HG02588 (cell line): ENCODE measurements around the gene HEXIM2.

Source experiments
- ATAC-seq: cut with Tn5 transposase; IDR thresholded peaks from one replicate; pipeline ENCODE4 v1.9.1; 2021; ENCODE audit warnings: mild to moderate bottlenecking, moderate library complexity; ENCODE audit not compliant: unreplicated experiment

HEXIM2 gene

GRCh38 chr17:45127548-45128300, 34.0 kb upstream of the HEXIM2 start:
- no peak for ATAC-seq

GRCh38 chr17:45128331-45128730, 33.3 kb upstream of the HEXIM2 start:
- ATAC-seq = no peak

DNA sequence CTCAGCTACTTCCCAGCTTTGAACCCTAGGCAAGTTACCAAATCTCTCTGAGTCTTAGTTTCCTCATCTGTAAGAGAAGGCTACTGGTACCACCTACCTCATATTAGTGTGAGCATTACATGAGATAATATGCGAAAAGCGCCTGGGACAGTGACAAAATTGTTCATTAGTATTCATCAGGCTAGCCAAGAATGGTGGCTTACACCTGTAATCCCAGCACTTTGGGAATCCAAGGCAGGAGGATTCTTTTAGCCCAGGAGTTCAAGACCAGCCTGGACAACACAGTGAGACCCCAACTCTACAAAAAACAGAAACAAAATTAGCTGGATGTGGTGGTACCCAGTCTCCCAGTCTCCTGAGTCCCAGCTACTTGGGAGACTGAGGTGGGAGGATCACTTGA, 32.7 kb upstream of the HEXIM2 start:
- ATAC-seq = no peak

- ATAC-seq = no peak
Observed at GRCh38 chr17:45129426-45129939, 32.2 kb upstream of the HEXIM2 start.

- ATAC-seq = no peak
Observed at GRCh38 chr17:45129940-45130680, 31.6 kb upstream of the HEXIM2 start.

GRCh38 chr17:45130681-45131615, 30.7 kb upstream of the HEXIM2 start:
- no peak for ATAC-seq

- ATAC-seq = no peak
Observed at GRCh38 chr17:45131616-45132319, 29.9 kb upstream of the HEXIM2 start.

- ATAC-seq = no peak
Observed at GRCh38 chr17:45132320-45132571, 29.4 kb upstream of the HEXIM2 start, which contains the start of gene PLCD3. Gene PLCD3 (minus strand): TSS chr17:45132515. CDS start chr17:45132410, 105 bp downstream.

DNA sequence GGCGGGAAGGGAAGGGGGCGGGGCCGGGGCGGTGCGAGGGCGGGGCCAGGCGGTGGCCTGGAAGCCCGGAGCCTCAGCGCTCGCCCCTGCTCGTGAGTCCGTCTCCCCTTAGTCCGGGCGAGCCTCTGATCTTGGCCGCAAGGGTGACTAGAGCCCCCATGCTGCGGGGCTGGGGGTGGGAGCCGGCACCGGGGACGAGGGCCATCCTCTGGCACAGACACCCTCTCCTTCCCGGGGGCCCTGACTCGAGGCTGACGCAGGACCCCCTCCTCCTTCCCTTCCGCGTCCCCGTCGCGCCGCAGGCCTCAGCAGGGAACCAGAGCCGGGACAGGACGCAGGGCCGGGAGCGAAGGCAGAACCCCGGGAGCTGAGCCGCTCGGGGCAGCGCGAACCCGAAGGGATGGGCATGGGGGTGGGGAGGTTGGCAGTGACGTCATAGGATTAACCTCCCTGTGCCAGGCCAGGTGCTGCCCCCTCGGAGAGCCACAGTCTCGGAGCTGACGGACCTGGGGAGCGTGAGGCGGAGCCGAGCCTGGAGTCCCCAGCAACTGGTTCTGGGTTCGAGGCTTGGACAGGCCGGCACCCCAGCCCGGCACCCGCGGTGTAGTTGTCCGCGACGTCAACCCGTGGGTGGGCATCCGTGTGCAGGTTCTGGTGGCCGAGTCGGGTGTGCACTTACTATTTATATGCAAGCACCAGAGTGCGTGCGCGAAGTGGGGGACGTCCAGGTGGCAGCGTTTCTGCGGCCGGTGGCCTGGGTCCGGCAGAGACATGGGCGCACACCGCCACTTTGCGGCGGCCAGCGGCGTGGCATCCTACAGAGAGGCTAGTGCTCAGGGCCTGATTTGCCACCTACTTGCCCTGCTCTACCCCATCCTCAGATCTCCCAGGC, 28.9 kb upstream of the HEXIM2 start:
- ATAC-seq = no peak

- ATAC-seq = peak; percentile 70
Observed at GRCh38 chr17:45135192-45135977, 26.3 kb upstream of the HEXIM2 start, which contains the start of gene ACBD4. Gene ACBD4 (plus strand): TSS chr17:45135687. CDS start chr17:45136145, 458 bp downstream.

DNA sequence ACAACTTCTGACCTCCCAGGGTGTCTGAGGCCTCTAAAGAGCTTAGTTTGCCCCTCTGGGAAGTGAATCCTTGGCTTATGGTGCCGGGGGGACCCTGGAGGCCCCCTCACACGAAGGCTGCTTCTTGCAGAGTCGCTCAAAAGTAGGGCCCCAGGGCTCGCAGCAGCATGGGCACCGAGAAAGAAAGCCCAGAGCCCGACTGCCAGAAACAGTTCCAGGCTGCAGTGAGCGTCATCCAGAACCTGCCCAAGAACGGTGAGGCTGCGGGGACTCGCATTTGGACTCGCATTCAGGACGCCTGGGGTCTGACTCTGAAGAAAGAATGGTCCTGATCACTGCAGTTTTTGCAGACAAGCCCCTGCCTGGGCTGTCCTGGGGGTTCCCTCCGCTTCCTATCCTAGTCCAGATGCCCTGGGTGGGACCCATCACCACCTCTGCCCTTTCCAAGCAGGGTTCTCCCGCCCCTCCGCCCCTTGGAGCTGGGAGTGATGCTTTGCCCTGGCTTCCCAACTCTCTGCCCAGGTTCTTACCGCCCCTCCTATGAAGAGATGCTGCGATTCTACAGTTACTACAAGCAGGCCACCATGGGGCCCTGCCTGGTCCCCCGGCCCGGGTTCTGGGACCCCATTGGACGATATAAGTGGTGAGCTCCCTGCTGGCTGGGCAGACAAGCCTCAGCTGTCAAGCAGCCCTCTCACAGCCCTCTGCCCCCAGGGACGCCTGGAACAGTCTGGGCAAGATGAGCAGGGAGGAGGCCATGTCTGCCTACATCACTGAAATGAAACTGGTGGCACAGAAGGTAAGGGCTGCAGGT, 25.5 kb upstream of the HEXIM2 start:
- ATAC-seq = no peak

- ATAC-seq = no peak
Observed at GRCh38 chr17:45136846-45137560, 24.7 kb upstream of the HEXIM2 start.

- no peak for ATAC-seq
Observed at GRCh38 chr17:45137561-45138305, 23.9 kb upstream of the HEXIM2 start.

DNA sequence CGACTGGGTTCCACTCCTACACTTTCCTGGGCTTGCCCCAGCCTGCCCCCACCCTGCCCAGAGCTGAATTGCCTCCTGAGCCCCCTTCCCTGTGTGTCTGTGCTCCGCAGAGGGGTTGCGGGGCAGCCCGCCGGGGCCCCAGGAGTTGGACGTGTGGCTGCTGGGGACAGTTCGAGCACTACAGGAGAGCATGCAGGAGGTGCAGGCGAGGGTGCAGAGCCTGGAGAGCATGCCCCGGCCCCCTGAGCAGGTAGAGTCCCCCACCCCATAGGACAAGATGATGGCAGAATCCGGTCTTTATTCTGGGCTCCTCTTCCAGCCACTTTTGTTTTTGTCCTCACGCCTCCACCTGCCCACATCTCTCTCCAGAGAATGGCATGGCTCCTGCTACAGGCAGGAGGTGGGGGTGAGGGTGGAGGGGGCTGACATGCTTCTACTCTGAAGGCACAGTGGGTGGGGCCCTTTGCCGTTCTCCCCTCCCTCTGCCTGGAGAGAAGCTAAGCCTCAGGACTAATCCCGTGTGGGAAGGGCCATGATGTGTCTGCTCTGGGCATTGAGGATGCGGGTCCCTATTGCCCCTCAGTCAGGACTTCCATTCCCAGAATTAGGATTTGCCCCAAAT, 22.7 kb upstream of the HEXIM2 start:
- no peak for ATAC-seq

DNA sequence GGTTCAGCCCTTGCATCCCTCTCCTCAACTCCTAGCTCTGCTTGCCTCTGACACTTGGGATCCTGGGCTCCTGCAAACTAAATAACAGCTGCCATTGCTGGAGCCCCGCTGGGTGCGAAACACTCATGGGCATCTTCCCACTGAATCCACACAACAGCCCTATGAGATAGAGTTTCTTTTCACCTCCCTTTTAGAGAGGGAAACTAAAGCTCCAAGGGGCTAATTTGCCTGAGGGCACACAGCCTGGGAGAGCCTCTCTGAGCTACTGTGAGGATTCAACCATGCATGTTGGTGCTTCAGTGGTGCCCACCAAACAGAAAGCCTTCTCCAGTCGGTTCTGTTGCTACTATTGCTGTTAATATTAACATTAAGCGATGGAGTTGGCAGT, 22.1 kb upstream of the HEXIM2 start:
- ATAC-seq = no peak

GRCh38 chr17:45143094-45143670, 18.5 kb upstream of the HEXIM2 start:
- ATAC-seq = no peak
